ENCODE measurements around the gene RRP15.

DNA sequence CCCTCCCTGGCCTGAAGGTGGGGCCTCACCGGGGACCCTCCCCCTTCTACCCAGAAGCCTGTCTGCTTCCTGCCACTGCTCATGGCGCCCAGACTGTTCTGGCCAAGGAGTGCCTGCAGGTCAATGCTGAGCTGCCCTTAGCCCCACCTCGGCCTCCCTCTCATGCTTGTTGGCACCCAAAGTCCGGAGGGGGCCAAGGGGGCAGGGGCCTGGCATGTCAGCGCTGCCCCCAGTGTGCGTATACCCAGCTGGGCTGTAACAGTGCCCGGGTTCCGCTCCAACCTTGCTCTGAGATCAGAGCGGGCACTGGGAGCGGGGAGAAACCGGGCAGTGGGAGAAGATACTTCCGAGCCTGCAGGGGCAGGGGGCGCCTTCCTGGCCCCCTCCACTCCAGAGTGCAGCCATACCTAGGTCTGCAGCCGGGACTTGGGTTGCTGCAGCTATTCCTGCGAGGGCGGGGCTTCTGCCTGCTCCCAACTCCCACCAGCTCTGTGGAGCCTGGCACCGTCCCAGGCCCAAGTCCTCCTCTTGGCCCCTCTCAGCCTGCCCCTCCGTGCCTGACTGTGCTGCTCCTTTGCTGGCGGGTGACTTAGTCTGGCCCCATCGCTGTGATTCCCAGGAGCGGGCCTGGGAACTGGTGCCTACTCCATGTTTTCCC, 38.6 kb downstream of the RRP15 start:
- no peak for TF ChIP-seq GATA3 (IDR thresholded peaks at IDR 0.05; ENCODE audit: low read depth, low read length)
- no peak for TF ChIP-seq GATA2 (IDR thresholded peaks at IDR 0.05; ENCODE audit: low read depth, low read length)
